Measurements from ENCODE around the gene ZSCAN29. TPM values are rescaled to one million over a fixed set of nuclear protein-coding genes. Genes with fewer than 3 reads are reported as not detected.

Gene ZSCAN29
- total RNA-seq, 1 experiment from 2014 or later, result 34.4 TPM

- Histone ChIP-seq H3K4me1 (ENCODE audit: insufficient read depth, low read length, poor library complexity, severe bottlenecking) (no peaks in the 10 kb centered on the region), H3K36me3 (ENCODE audit: insufficient read depth, low read length, poor library complexity, severe bottlenecking) (peaks cover 88% of the 10 kb centered on the region), H3K9me3 (ENCODE audit: low read depth, low read length, poor library complexity, severe bottlenecking) (no peaks in the 10 kb centered on the region), H3K4me3 (ENCODE audit: low read depth, low read length, poor library complexity, severe bottlenecking) (no peak overlapping the region), H3K27ac (ENCODE audit: low read depth, low read length, poor library complexity, severe bottlenecking) (no peak overlapping the region), H3K27me3 (replicated peaks; ENCODE audit: insufficient read depth, low read depth, low read length, poor library complexity) (no peaks in the 10 kb centered on the region)
- ChIA-PET CTCF (no interaction called here), POLR2A (ENCODE audit: low non-redundant PET) (no interaction called here)
- no TSS peak for BruUV-seq (replicated peaks)
- intact Hi-C loops (cut with micrococcal nuclease; ENCODE audit: unreplicated experiment), result loop anchor here (10.0 kb wide), 1 partner anchor 338 kb away; the partner anchor contains the start of gene PDIA3
- DNase-seq (ENCODE audit: low spot score), result no peak
- TF ChIP-seq EZH2 (IDR thresholded peaks at IDR 0.05; ENCODE audit: borderline replicate concordance, low read depth, low read length, poor library complexity, severe bottlenecking) (no peak), CTCF (conservative IDR thresholded peaks at IDR 0.05; ENCODE audit: low read depth, low read length) (no peak)
Measured at GRCh38 chr15:43406808-43407207, 36.0 kb upstream of the ZSCAN29 start.

GRCh38 chr15:43406189-43406588 is 35.3 kb upstream of the ZSCAN29 start:
- intact Hi-C loops (cut with micrococcal nuclease; ENCODE audit: unreplicated experiment), result loop anchor here (10.0 kb wide), 1 partner anchor 339 kb away; the partner anchor contains the start of gene PDIA3
- H3K36me3 ChIP-seq (ENCODE audit: insufficient read depth, low read length, poor library complexity, severe bottlenecking), result peaks cover 94% of the 10 kb centered on the region
- H3K27me3 ChIP-seq (replicated peaks; ENCODE audit: insufficient read depth, low read depth, low read length, poor library complexity), result no peaks in the 10 kb centered on the region
- ChIA-PET POLR2A (ENCODE audit: low non-redundant PET) (no interaction called here), CTCF (no interaction called here)
- BruUV-seq (replicated peaks), result no TSS peak
- no peaks in the 10 kb centered on the region for H3K4me1 ChIP-seq (ENCODE audit: insufficient read depth, low read length, poor library complexity, severe bottlenecking)
- no peak overlapping the region for H3K27ac ChIP-seq (ENCODE audit: low read depth, low read length, poor library complexity, severe bottlenecking)
- TF ChIP-seq CTCF (conservative IDR thresholded peaks at IDR 0.05; ENCODE audit: low read depth, low read length) (no peak), EZH2 (IDR thresholded peaks at IDR 0.05; ENCODE audit: borderline replicate concordance, low read depth, low read length, poor library complexity, severe bottlenecking) (no peak)
- no peak for DNase-seq (ENCODE audit: low spot score)
- no peak overlapping the region for H3K4me3 ChIP-seq (ENCODE audit: low read depth, low read length, poor library complexity, severe bottlenecking)
- no peaks in the 10 kb centered on the region for H3K9me3 ChIP-seq (ENCODE audit: low read depth, low read length, poor library complexity, severe bottlenecking)

- H3K9me3 ChIP-seq (ENCODE audit: low read depth, low read length, poor library complexity, severe bottlenecking), result no peaks in the 10 kb centered on the region
- H3K27me3 ChIP-seq (replicated peaks; ENCODE audit: insufficient read depth, low read depth, low read length, poor library complexity), result no peaks in the 10 kb centered on the region
- TF ChIP-seq CTCF (conservative IDR thresholded peaks at IDR 0.05; ENCODE audit: low read depth, low read length) (no peak), EZH2 (IDR thresholded peaks at IDR 0.05; ENCODE audit: borderline replicate concordance, low read depth, low read length, poor library complexity, severe bottlenecking) (no peak)
- peaks cover 94% of the 10 kb centered on the region for H3K36me3 ChIP-seq (ENCODE audit: insufficient read depth, low read length, poor library complexity, severe bottlenecking)
- no peak overlapping the region for H3K4me3 ChIP-seq (ENCODE audit: low read depth, low read length, poor library complexity, severe bottlenecking)
- BruUV-seq (replicated peaks), result no TSS peak
- no peaks in the 10 kb centered on the region for H3K4me1 ChIP-seq (ENCODE audit: insufficient read depth, low read length, poor library complexity, severe bottlenecking)
- no peak overlapping the region for H3K27ac ChIP-seq (ENCODE audit: low read depth, low read length, poor library complexity, severe bottlenecking)
- ChIA-PET CTCF (no interaction called here), POLR2A (ENCODE audit: low non-redundant PET) (interaction anchor here (0.6 kb wide), 1 partner anchor 975 kb away, joined by 3 read pairs; no protein-coding TSS in a partner anchor)
- DNase-seq (ENCODE audit: low spot score), result no peak
- intact Hi-C loops (cut with micrococcal nuclease; ENCODE audit: unreplicated experiment), result loop anchor here (10.0 kb wide), 1 partner anchor 341 kb away; the partner anchor contains the start of gene PDIA3
Measured at GRCh38 chr15:43404130-43404529, 33.3 kb upstream of the ZSCAN29 start.
